Measurements from ENCODE around the gene TMEM198. TPM values are rescaled to one million over a fixed set of nuclear protein-coding genes. Genes with fewer than 3 reads are reported as not detected.

Gene TMEM198
- total and polyA plus RNA-seq, 2 donors (not counting 1 experiment from before 2014, with no cell fraction given) = 0.39 to 1.1 TPM

GRCh38 chr2:219571311-219572236, 27.7 kb downstream of the TMEM198 start, which contains the start of gene OBSL1:
OBSL1 (minus strand) TSS chr2:219571539; CDS start chr2:219571232, 307 bp downstream.
- DNase-seq (no peak), ATAC-seq (ENCODE audit: low read depth) (no peak)
- Histone ChIP-seq H2AFZ (ENCODE audit: insufficient read depth, low read depth, low read length, poor library complexity, severe bottlenecking) (peak within 1 kb of the TSS; percentile 65), H3K9ac (ENCODE audit: low read length) (peak within 1 kb of the TSS; percentile 39), H3K4me3 (ENCODE audit: control extremely low read depth in 1 of 5, extremely low read depth in 1 of 5, insufficient read depth in 1 of 5, low read depth in 2 of 5, low read length in 4 of 5) (peak within 1 kb of the TSS in 3 of 5 experiments; percentile 30 to 46 (median 37)), H3K4me2 (replicated peaks; ENCODE audit: low read depth, low read length, poor library complexity, severe bottlenecking) (peak within 1 kb of the TSS; percentile 79), H4K20me1 (ENCODE audit: control insufficient read depth, insufficient read depth, low read length, poor library complexity, severe bottlenecking) (no peaks in the 10 kb centered on the region), H3K79me2 (ENCODE audit: control insufficient read depth, insufficient read depth, low read length) (no peaks in the 10 kb centered on the region), H3K27me3 (replicated peaks in 1 of 4; ENCODE audit: control extremely low read depth in 1 of 4, control insufficient read depth in 3 of 4, insufficient read depth in 4 of 4, low read length in 3 of 4) (peaks cover 0 to 33% (median 18%) of the 10 kb centered on the region in 4 experiments), H3K9me3 (ENCODE audit: control extremely low read depth in 1 of 3, control insufficient read depth in 2 of 3, insufficient read depth in 1 of 3, low read length in 2 of 3) (peaks cover 0 to 4% (median 0%) of the 10 kb centered on the region in 3 donors), H3K4me1 (ENCODE audit: control insufficient read depth in 2 of 2, insufficient read depth in 2 of 2, low read length in 2 of 2) (peaks cover 4 to 12% of the 10 kb centered on the region in 2 donors), H3K36me3 (replicated peaks in 1 of 2; ENCODE audit: control extremely low read depth in 1 of 2, control insufficient read depth in 1 of 2, extremely low read depth in 1 of 2, insufficient read depth in 2 of 2, low read length in 1 of 2) (no peaks in the 10 kb centered on the region), H3K27ac (ENCODE audit: low read length in 2 of 2) (no peak within 1 kb of the TSS)
- Mint-ChIP-seq H3K4me3 (peak within 1 kb of the TSS; percentile 66), H3K9me3 (ENCODE audit: insufficient read depth) (no peaks in the 10 kb centered on the region), H3K27me3 (peaks cover 57% of the 10 kb centered on the region), H3K27ac (no peak within 1 kb of the TSS), H3K4me1 (peaks cover 6% of the 10 kb centered on the region)
- TF ChIP-seq, protein P1, sequence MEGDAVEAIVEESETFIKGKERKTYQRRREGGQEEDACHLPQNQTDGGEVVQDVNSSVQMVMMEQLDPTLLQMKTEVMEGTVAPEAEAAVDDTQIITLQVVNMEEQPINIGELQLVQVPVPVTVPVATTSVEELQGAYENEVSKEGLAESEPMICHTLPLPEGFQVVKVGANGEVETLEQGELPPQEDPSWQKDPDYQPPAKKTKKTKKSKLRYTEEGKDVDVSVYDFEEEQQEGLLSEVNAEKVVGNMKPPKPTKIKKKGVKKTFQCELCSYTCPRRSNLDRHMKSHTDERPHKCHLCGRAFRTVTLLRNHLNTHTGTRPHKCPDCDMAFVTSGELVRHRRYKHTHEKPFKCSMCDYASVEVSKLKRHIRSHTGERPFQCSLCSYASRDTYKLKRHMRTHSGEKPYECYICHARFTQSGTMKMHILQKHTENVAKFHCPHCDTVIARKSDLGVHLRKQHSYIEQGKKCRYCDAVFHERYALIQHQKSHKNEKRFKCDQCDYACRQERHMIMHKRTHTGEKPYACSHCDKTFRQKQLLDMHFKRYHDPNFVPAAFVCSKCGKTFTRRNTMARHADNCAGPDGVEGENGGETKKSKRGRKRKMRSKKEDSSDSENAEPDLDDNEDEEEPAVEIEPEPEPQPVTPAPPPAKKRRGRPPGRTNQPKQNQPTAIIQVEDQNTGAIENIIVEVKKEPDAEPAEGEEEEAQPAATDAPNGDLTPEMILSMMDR (IDR thresholded peaks at IDR 0.05) = no peak
- no peak for TF ChIP-seq EZH2 (IDR thresholded peaks at IDR 0.05; ENCODE audit: borderline replicate concordance, insufficient read depth, low read depth, low read length, poor library complexity, severe bottlenecking)
- ChIA-PET POLR2A (no interaction called here), CTCF (interaction anchor here (0.6 to 1.1 kb wide), 2 partner anchors 11 to 540 kb away, joined by 3 to 4 read pairs; no protein-coding TSS in a partner anchor)
- intact Hi-C loops (cut with micrococcal nuclease) = no loop called here
- WGBS (ENCODE audit: insufficient coverage) = 9% methylated on average over 38 of the region's 42 CpGs

Measured in B cell (primary cell).